Neuronal stem cell (in vitro differentiated cells): ENCODE results near the gene SLFN13.

Experiments
- DNase-seq: peaks from one replicate; pipeline ENCODE4 v3.0.0-alpha.2; 2013; ENCODE audit warnings: low spot score
- H2AFZ ChIP-seq: one replicate; pipeline ENCODE4 v1.6.1; 2013; ENCODE audit warnings: mild to moderate bottlenecking, low read length, inconsistent platforms
- H2AK5ac ChIP-seq: 2 replicates; pipeline ENCODE4 v1.6.1; 2013; ENCODE audit warnings: low read depth, mild to moderate bottlenecking, inconsistent platforms, low read length, moderate library complexity, mixed read lengths
- H2BK120ac ChIP-seq: 2 replicates; pipeline ENCODE4 v1.6.1; 2013; ENCODE audit warnings: low read depth, mild to moderate bottlenecking, inconsistent platforms, low read length, moderate library complexity, mixed read lengths
- H2BK12ac ChIP-seq: one replicate; pipeline ENCODE4 v1.6.1; 2013; ENCODE audit warnings: low read length, inconsistent platforms
- H2BK15ac ChIP-seq: 2 replicates; pipeline ENCODE4 v1.6.1; 2013; ENCODE audit warnings: mild to moderate bottlenecking, low read length, inconsistent platforms, mixed read lengths
- H2BK5ac ChIP-seq: one replicate; pipeline ENCODE4 v1.6.1; 2013; ENCODE audit warnings: inconsistent platforms, mild to moderate bottlenecking, low read length, moderate library complexity
- H3K14ac ChIP-seq: one replicate; pipeline ENCODE4 v1.6.1; 2013; ENCODE audit warnings: low read length, inconsistent platforms
- H3K18ac ChIP-seq: 2 replicates; pipeline ENCODE4 v1.6.1; 2013; ENCODE audit warnings: low read length, inconsistent platforms
- H3K23ac ChIP-seq: 2 replicates; pipeline ENCODE4 v1.6.1; 2013; ENCODE audit warnings: low read depth, mild to moderate bottlenecking, mixed read lengths, low read length, inconsistent platforms; ENCODE audit not compliant: poor library complexity
- H3K27ac ChIP-seq: replicated peaks from 3 replicates; pipeline ENCODE4 v1.5.1; 2013; ENCODE audit warnings: low read length, inconsistent platforms
- H3K27me3 ChIP-seq, 3 experiments: 2 replicates each; pipeline ENCODE4 v1.6.1; 2013; ENCODE audit warnings: low read length in 3 of 3, mild to moderate bottlenecking in 2 of 3, inconsistent platforms in 1 of 3, low read depth in 1 of 3, mixed read lengths in 1 of 3, moderate library complexity in 1 of 3; ENCODE audit not compliant: control insufficient read depth in 3 of 3, insufficient read depth in 3 of 3
- H3K36me3 ChIP-seq, 2 donors: replicated peaks in 1 of 2; 2 replicates each; pipeline ENCODE4 v1.6.1; 2013; ENCODE audit warnings: low read length in 2 of 2; ENCODE audit not compliant: control insufficient read depth in 2 of 2, insufficient read depth in 2 of 2
- H3K4ac ChIP-seq: 2 replicates; pipeline ENCODE4 v1.6.1; 2013; ENCODE audit warnings: inconsistent platforms, mild to moderate bottlenecking, low read length, moderate library complexity
- H3K4me1 ChIP-seq, 2 donors: 1 replicate in 1 of 2; 2 replicates in 1 of 2; pipeline ENCODE4 v1.6.1; 2013; ENCODE audit warnings: low read length in 2 of 2, low read depth in 1 of 2; ENCODE audit not compliant: control insufficient read depth in 2 of 2, insufficient read depth in 1 of 2
- H3K4me2 ChIP-seq: one replicate; pipeline ENCODE4 v1.6.1; 2013; ENCODE audit warnings: mild to moderate bottlenecking, low read length, inconsistent platforms; ENCODE audit not compliant: insufficient read depth, poor library complexity, severe bottlenecking
- H3K4me3 ChIP-seq, 2 donors: 2 replicates each; pipeline ENCODE4 v1.5.1; 2013; ENCODE audit warnings: low read length in 2 of 2, mild to moderate bottlenecking in 2 of 2, inconsistent platforms in 1 of 2, moderate library complexity in 1 of 2
- H3K79me1 ChIP-seq: one replicate; pipeline ENCODE4 v1.6.1; 2013; ENCODE audit warnings: low read depth, mild to moderate bottlenecking, inconsistent platforms, low read length, moderate library complexity
- H3K9ac ChIP-seq: one replicate; pipeline ENCODE4 v1.6.1; 2013; ENCODE audit warnings: mild to moderate bottlenecking, low read depth, low read length, inconsistent platforms; ENCODE audit not compliant: poor library complexity
- H3K9me3 ChIP-seq, 2 donors: replicated peaks in 1 of 2; 2 replicates each; pipeline versions ENCODE3 to v1.6.1; 2013; ENCODE audit warnings: low read length in 2 of 2, mild to moderate bottlenecking in 2 of 2, inconsistent platforms in 1 of 2, low read depth in 1 of 2, mixed read lengths in 1 of 2, moderate library complexity in 1 of 2; ENCODE audit not compliant: control insufficient read depth in 2 of 2, insufficient read depth in 1 of 2
- H4K8ac ChIP-seq: one replicate; pipeline ENCODE4 v1.6.1; 2013; ENCODE audit warnings: low read depth, mild to moderate bottlenecking, inconsistent platforms, low read length, moderate library complexity
- H4K91ac ChIP-seq: one replicate; pipeline ENCODE4 v1.6.1; 2013; ENCODE audit warnings: low read length, low read depth, mild to moderate bottlenecking, inconsistent platforms; ENCODE audit not compliant: poor library complexity
- WGBS, 2 donors: extraction: QIAGEN DNeasy Blood & Tissue Kit; methylation state at CpG; one replicate each; pipeline ENCODE4 v1.1.7; 2013; ENCODE audit warnings: missing lambda C conversion rate in 2 of 2, mixed read lengths in 1 of 2; ENCODE audit not compliant: insufficient read length in 2 of 2, insufficient replicate concordance in 1 of 2; ENCODE audit errors: extremely low coverage in 2 of 2; 5-methylcytosine and 5-hydroxymethylcytosine counted together

SLFN13 gene

DNA sequence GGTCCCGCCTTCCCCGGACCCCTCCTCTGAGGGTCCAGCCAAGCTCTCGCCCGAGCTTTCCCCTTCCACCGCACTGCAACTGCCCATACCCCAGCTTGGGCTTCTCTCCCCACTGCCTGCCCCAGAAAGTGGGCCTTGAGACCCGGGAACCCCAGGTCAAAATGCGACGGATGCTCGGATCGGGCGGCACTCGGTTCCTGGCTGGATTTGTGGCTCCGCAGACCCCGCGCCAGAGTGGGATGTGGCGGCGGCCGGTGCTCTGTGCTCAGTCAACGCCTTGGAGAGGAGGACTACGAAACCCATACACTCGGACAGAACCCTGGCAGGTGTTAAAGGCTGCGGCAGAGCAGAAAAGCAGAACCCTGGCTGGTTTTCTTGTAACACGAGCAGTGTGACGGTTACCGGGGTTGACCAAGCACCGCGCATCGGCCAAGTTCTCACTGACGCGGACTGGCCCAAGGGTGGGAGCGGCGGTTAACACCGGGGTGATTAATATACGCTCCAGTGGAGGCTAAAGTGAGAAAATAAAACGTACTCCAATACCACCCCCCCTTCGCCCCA lies 885 bp upstream of the SLFN13 start:
- Histone ChIP-seq H3K27ac (no peak overlapping the region), H3K4me2 (peak overlapping the region; percentile 75), H3K9ac (peak overlapping the region; percentile 74), H3K4me3 (peak overlapping the region; percentile 9 to 73), H4K8ac (no peak overlapping the region), H3K36me3 (no peaks in the 10 kb centered on the region), H2AFZ (peak overlapping the region; percentile 84), H3K18ac (peak overlapping the region; percentile 49), H3K4me1 (peaks cover 3 to 12% of the 10 kb centered on the region in 2 donors), H2BK15ac (no peak overlapping the region), H3K79me1 (no peaks in the 10 kb centered on the region), H3K27me3 (peaks cover 13 to 82% (median 26%) of the 10 kb centered on the region in 3 experiments), H2AK5ac (no peak overlapping the region), H3K14ac (no peak overlapping the region), H3K9me3 (peaks cover 0 to 2% of the 10 kb centered on the region in 2 donors), H4K91ac (no peak overlapping the region), H2BK12ac (no peak overlapping the region), H3K23ac (no peak overlapping the region), H3K4ac (no peak overlapping the region), H2BK5ac (no peak overlapping the region), H2BK120ac (no peak overlapping the region)
- DNase-seq: peak; percentile 45
- no CpG with 5 or more reads among the region's 36 CpGs for WGBS, 2 donors

DNA sequence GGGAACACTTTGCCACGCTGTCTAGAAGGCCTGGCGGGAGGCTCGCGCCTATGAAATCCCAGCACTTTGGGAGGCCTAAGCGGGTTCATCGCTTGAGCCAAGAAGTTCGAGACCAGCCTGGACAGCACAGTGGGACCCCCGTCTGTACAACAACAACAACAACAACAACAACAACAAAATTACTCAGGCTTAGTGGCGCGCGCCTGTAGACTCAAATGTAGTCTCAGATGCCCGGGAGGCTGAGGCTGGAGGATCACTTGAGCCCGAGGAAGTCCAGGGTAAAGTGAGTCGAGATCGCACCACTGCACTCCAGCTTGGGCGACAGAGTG lies 297 bp upstream of the SLFN13 start:
- no peak overlapping the region for H2AK5ac ChIP-seq

DNA sequence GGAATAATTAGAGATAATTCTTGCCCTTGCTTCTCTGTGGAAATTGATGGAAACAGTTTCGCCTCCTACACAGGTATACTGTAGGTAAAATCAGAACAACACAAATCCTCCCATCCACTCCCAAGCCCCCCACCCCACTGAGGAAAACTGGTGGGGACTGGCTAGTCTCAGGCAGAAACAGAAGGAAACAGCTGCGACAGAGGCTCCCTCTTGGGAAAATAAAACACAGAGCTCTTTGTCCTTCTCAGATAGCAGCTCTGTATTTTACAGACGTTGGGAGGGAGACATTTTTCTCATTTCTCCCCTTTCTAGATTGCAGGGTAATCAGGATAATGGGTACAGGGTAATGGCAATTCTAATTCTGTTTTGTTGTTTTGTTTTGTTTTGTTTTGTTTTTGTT lies 1.1 kb downstream of the SLFN13 start:
- H3K9me3 ChIP-seq: peaks cover 0 to 2% of the 10 kb centered on the region in 2 donors
- no peak overlapping the region for H2BK15ac ChIP-seq
- H3K4me2 ChIP-seq: no peak overlapping the region
- H3K4me1 ChIP-seq: peaks cover 3 to 12% of the 10 kb centered on the region in 2 donors
- no peak overlapping the region for H3K14ac ChIP-seq
- no peaks in the 10 kb centered on the region for H3K36me3 ChIP-seq
- no peak overlapping the region for H3K9ac ChIP-seq
- H3K27ac ChIP-seq: no peak overlapping the region
- DNase-seq: no peak
- H3K23ac ChIP-seq: no peak overlapping the region
- peak overlapping the region in 1 of 2 donors; percentile 42 for H3K4me3 ChIP-seq
- no peak overlapping the region for H3K18ac ChIP-seq
- H4K8ac ChIP-seq: no peak overlapping the region
- no peak overlapping the region for H4K91ac ChIP-seq
- WGBS, 2 donors: no CpG with 5 or more reads among the region's 3 CpGs
- H3K27me3 ChIP-seq: peaks cover 13 to 79% (median 24%) of the 10 kb centered on the region in 3 experiments
- H2BK5ac ChIP-seq: no peak overlapping the region
- no peak overlapping the region for H2AK5ac ChIP-seq
- H2BK120ac ChIP-seq: no peak overlapping the region
- H2BK12ac ChIP-seq: no peak overlapping the region
- no peak overlapping the region for H3K4ac ChIP-seq
- H3K79me1 ChIP-seq: no peaks in the 10 kb centered on the region
- H2AFZ ChIP-seq: peak overlapping the region; percentile 70

More for the DNA sequence above, 297 bp upstream of the SLFN13 start:
- H3K4me2 ChIP-seq: peak overlapping the region; percentile 75
- WGBS, 2 donors: no CpG with 5 or more reads among the region's 16 CpGs
- H3K14ac ChIP-seq: no peak overlapping the region
- no peak overlapping the region for H3K18ac ChIP-seq
- no peak overlapping the region for H4K91ac ChIP-seq
- DNase-seq: no peak
- peaks cover 13 to 84% (median 26%) of the 10 kb centered on the region in 3 experiments for H3K27me3 ChIP-seq
- H3K9ac ChIP-seq: no peak overlapping the region
- H3K27ac ChIP-seq: no peak overlapping the region
- no peak overlapping the region for H2BK12ac ChIP-seq
- H3K36me3 ChIP-seq: no peaks in the 10 kb centered on the region
- H3K4ac ChIP-seq: no peak overlapping the region
- no peak overlapping the region for H2BK120ac ChIP-seq
- H4K8ac ChIP-seq: no peak overlapping the region
- H3K4me1 ChIP-seq: peaks cover 3 to 12% of the 10 kb centered on the region in 2 donors
- H3K23ac ChIP-seq: peak overlapping the region; percentile 50
- peaks cover 0 to 2% of the 10 kb centered on the region in 2 donors for H3K9me3 ChIP-seq
- no peaks in the 10 kb centered on the region for H3K79me1 ChIP-seq
- no peak overlapping the region for H2BK5ac ChIP-seq
- no peak overlapping the region for H2BK15ac ChIP-seq
- H3K4me3 ChIP-seq: peak overlapping the region; percentile 42 to 76
- peak overlapping the region; percentile 84 for H2AFZ ChIP-seq

DNA sequence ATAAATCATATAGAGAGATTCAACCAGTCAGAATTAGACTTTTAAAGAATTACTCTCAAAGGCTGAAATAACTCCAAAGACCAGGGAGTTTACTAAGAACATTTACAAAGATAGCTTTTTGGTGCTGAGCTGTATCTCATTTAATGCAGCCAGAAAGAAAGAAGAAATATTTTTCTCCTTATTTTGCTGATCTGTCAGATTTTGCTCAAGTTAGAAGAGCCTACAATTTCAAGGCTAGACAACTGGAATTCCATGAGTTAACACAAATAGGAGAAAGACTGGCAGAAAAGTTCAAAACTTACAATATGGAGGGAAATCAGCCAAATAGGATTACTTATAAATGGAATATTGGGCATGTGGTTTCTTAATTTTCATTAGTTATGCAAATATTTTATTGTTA lies 10.1 kb downstream of the SLFN13 start:
- H2BK5ac ChIP-seq: no peak overlapping the region
- no peaks in the 10 kb centered on the region for H3K79me1 ChIP-seq
- no peak overlapping the region for H3K4me2 ChIP-seq
- H3K9me3 ChIP-seq: no peaks in the 10 kb centered on the region
- no peak overlapping the region for H3K18ac ChIP-seq
- no peak overlapping the region for H3K14ac ChIP-seq
- H3K36me3 ChIP-seq: no peaks in the 10 kb centered on the region
- peaks cover 0 to 6% (median 0%) of the 10 kb centered on the region in 3 experiments for H3K27me3 ChIP-seq
- no peak overlapping the region for H2BK120ac ChIP-seq
- H2AFZ ChIP-seq: no peak overlapping the region
- no peak overlapping the region for H4K8ac ChIP-seq
- no peak overlapping the region for H3K27ac ChIP-seq
- H2BK15ac ChIP-seq: no peak overlapping the region
- no peak for DNase-seq
- H3K23ac ChIP-seq: no peak overlapping the region
- H2BK12ac ChIP-seq: no peak overlapping the region
- no peak overlapping the region for H3K4ac ChIP-seq
- H3K4me1 ChIP-seq: peaks cover 4 to 6% of the 10 kb centered on the region in 2 donors
- H4K91ac ChIP-seq: no peak overlapping the region
- no peak overlapping the region for H2AK5ac ChIP-seq
- H3K4me3 ChIP-seq: no peak overlapping the region
- no peak overlapping the region for H3K9ac ChIP-seq
